Ovary (tissue), 9 donors: ENCODE results near the gene GALNT12. TPM values are rescaled to one million over a fixed set of nuclear protein-coding genes. Genes with fewer than 3 reads are reported as not detected.

Experiments used
- DNase-seq, 5 donors: peaks; one replicate each; pipeline ENCODE4 v3.0.0-alpha.2; 2019 to 2020
- H3K27ac ChIP-seq, 2 donors: fragments of 200-600 bp; one replicate each; pipeline versions ENCODE4 v1.5.1 to v1.8.0; 2019 to 2022
- H3K27me3 ChIP-seq: fragments of 200-600 bp; one replicate; pipeline ENCODE4 v1.8.0; 2022
- H3K36me3 ChIP-seq: fragments of 200-600 bp; sonication (generic); one replicate; pipeline ENCODE4 v1.5.1; 2019
- H3K4me1 ChIP-seq: one replicate; pipeline ENCODE4 v1.8.1; 2013; ENCODE audit warnings: mild to moderate bottlenecking, moderate library complexity; ENCODE audit not compliant: insufficient read depth
- H3K4me3 ChIP-seq: fragments of 200-600 bp; sonication (generic); one replicate; pipeline ENCODE4 v1.5.1; 2017
- H3K9me3 ChIP-seq, 2 donors: fragments of 200-600 bp in 1 of 2; sonication (generic) in 1 of 2; one replicate each; pipeline versions ENCODE4 v1.5.1 to v1.8.1; 2013 to 2019; ENCODE audit warnings: mild to moderate bottlenecking in 1 of 2, moderate library complexity in 1 of 2
- CTCF ChIP-seq, 3 donors: fragments of 450-650 bp in 2 of 3; fragments of 200-600 bp in 1 of 3; IDR thresholded peaks; one replicate each; pipeline versions ENCODE4 v1.5.1 to v1.8.0; 2016 to 2022; ENCODE audit warnings: antibody characterized with exemption in 3 of 3, mild to moderate bottlenecking in 1 of 3
- EP300 ChIP-seq: sonication (generic); formaldehyde crosslinking; IDR thresholded peaks from one replicate; pipeline ENCODE4 v1.6.1; 2017; ENCODE audit warnings: antibody characterized with exemption
- POLR2A ChIP-seq: fragments of 450-650 bp; IDR thresholded peaks from one replicate; pipeline ENCODE4 v1.6.1; 2017; ENCODE audit warnings: antibody characterized with exemption, mild to moderate bottlenecking, moderate library complexity
- WGBS, 3 donors: extraction: QIAGEN DNeasy Blood & Tissue Kit in 1 of 3; methylation state at CpG; one replicate each; pipeline versions ENCODE4 v1.1.5 to v1.1.7; 2013 to 2017; 5-methylcytosine and 5-hydroxymethylcytosine counted together
- intact Hi-C, 4 donors: fragments of 100-400 bp; cut with DNase I; formaldehyde crosslinking; loops; one replicate each; pipeline versions ENCODE4 v1.11.0 to v1.15.1; 2022 to 2023
- polyA plus RNA-seq, 2 donors: library from polyadenylated mRNA; stranded (reverse); fragments of 200-250 nt in 1 of 2; fragments of 350-450 nt in 1 of 2; fragmentation: Illumina TruSeq in 1 of 2; extraction: RNeasy Lipid Tissue Mini Kit (QIAGEN cat#74804) in 1 of 2; gene quantifications; one replicate each; pipeline ENCODE4 v1.2.3, GENCODE V29; 2013 to 2014
- total RNA-seq, 7 donors: library from RNA; depleted of rRNA in 2 of 7; stranded (reverse); fragments of >200 nt in 2 of 7; fragmentation: NEBNext Ultra II Directional in 3 of 7; extraction: Animal tissue kit (Norgen Biotek cat#: 25700) in 3 of 7; gene quantifications; one replicate each; pipeline versions ENCODE4 v1.1.0 to v1.2.4, GENCODE V29; 2016 to 2023
- donor health status: DM: no; HTN: no; CAD: no; lungs with moderate emphysema.
- donor health status: DM: no; HTN: no; CAD: no.
- donor health status: Bipolar disorder and iron deficiency.
- donor health status: DM: yes; HTN: yes; CAD: no.
- donor health status: DM: no; HTN: no; CAD: no.
- donor health status: DM: yes; HTN: yes; CAD: no.

The GALNT12 gene
- total and polyA plus RNA-seq, 9 donors: 0.23 to 7.0 (median 1.4) TPM

GRCh38 chr9:98770717-98771116 lies 36.8 kb upstream of the GALNT12 start:
- no peak for DNase-seq
- 94 to 96% (median 95%) methylated on average over 10 of the region's 10 CpGs for WGBS, 3 donors
- no peak for TF ChIP-seq CTCF (IDR thresholded peaks at IDR 0.05)
- no peak for TF ChIP-seq POLR2A
- no peak for TF ChIP-seq EP300
- Histone ChIP-seq H3K27ac (no peak overlapping the region), H3K9me3 (no peaks in the 10 kb centered on the region), H3K27me3 (no peaks in the 10 kb centered on the region), H3K4me1 (no peaks in the 10 kb centered on the region), H3K4me3 (no peak overlapping the region), H3K36me3 (no peaks in the 10 kb centered on the region)
- intact Hi-C loops: loop anchor here in 2 of 4 donors (10.0 kb wide), 2 partner anchors 456 to 566 kb away; no protein-coding TSS in a partner anchor

- Histone ChIP-seq H3K4me3 (no peak overlapping the region), H3K27me3 (no peaks in the 10 kb centered on the region), H3K9me3 (no peaks in the 10 kb centered on the region), H3K36me3 (no peaks in the 10 kb centered on the region), H3K27ac (no peak overlapping the region), H3K4me1 (no peaks in the 10 kb centered on the region)
- TF ChIP-seq EP300 (no peak), CTCF (IDR thresholded peaks at IDR 0.05) (no peak), POLR2A (no peak)
- 93 to 96% (median 94%) methylated on average over 15 of the region's 15 CpGs for WGBS, 3 donors
- DNase-seq: no peak
- intact Hi-C loops: loop anchor here in 2 of 4 donors (10.0 kb wide), 2 partner anchors 457 to 567 kb away; no protein-coding TSS in a partner anchor
Measured at GRCh38 chr9:98771209-98771874, 36.1 kb upstream of the GALNT12 start.

- no peaks in the 10 kb centered on the region for H3K4me1 ChIP-seq
- H3K36me3 ChIP-seq: no peaks in the 10 kb centered on the region
- TF ChIP-seq POLR2A: no peak
- no peak for TF ChIP-seq CTCF (IDR thresholded peaks at IDR 0.05)
- H3K9me3 ChIP-seq: no peaks in the 10 kb centered on the region
- H3K4me3 ChIP-seq: no peak overlapping the region
- no peaks in the 10 kb centered on the region for H3K27me3 ChIP-seq
- intact Hi-C loops: loop anchor here in 2 of 4 donors (10.0 kb wide), 2 partner anchors 458 to 568 kb away; no protein-coding TSS in a partner anchor
- no peak overlapping the region for H3K27ac ChIP-seq
- WGBS, 3 donors: 91 to 93% (median 91%) methylated on average over 13 of the region's 13 CpGs
- DNase-seq: no peak
Measured at GRCh38 chr9:98772364-98773155, 34.9 kb upstream of the GALNT12 start.

GRCh38 chr9:98773721-98774120 lies 33.7 kb upstream of the GALNT12 start:
- Histone ChIP-seq H3K36me3 (no peaks in the 10 kb centered on the region), H3K27ac (no peak overlapping the region), H3K27me3 (no peaks in the 10 kb centered on the region), H3K4me1 (no peaks in the 10 kb centered on the region), H3K4me3 (no peak overlapping the region), H3K9me3 (no peaks in the 10 kb centered on the region)
- WGBS, 3 donors: 89 to 91% (median 91%) methylated on average over 15 of the region's 15 CpGs
- DNase-seq: no peak
- intact Hi-C loops: loop anchor here in 2 of 4 donors (10.0 kb wide), 2 partner anchors 459 to 569 kb away; no protein-coding TSS in a partner anchor
- no peak for TF ChIP-seq CTCF (IDR thresholded peaks at IDR 0.05)
- no peak for TF ChIP-seq POLR2A
- no peak for TF ChIP-seq EP300
